22Rv1 (cell line): ENCODE data around the gene C5.

Experiments
- CTCF ChIP-seq: fragments of 450-650 bp; IDR thresholded peaks from 2 replicates; pipeline ENCODE4 v1.5.1; 2017; ENCODE audit warnings: mild to moderate bottlenecking
- ZFX ChIP-seq: fragments of 450-650 bp; IDR thresholded peaks from 2 replicates; pipeline ENCODE4 v1.6.1; 2017; ENCODE audit warnings: antibody characterized with exemption, borderline replicate concordance

GRCh38 chr9:120997502-120997901 is 52.6 kb downstream of the C5 start:
- TF ChIP-seq CTCF (no peak), ZFX (no peak)
